ENCODE data around the gene FNTB. TPM values are rescaled to one million over a fixed set of nuclear protein-coding genes. Genes with fewer than 3 reads are reported as not detected.

The FNTB gene
- total RNA-seq, 1 donor from 2014 or later = 21.6 TPM

DNA sequence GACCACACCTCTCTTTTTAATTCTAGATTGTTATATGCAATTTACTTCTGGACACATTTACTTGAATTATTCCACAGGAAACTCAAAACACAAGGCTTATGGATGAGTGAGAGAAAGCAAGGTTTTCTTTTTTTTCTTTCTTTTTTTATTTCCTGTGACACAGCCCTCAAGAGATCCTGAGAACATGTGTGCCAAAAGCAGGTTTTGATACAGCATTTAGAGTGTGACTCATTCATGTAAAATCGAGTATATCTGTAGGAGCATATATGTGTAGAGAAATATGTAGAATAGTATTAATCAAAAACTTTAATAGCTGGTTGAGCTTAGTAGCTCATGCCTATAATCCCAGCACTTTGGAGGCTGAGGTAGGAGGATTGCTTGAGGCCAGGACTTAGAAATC is 120.0 kb downstream of the FNTB start:
- H3K9me3 Mint-ChIP-seq (ENCODE audit: low read depth) = no peaks in the 10 kb centered on the region
- H3K27ac Mint-ChIP-seq (ENCODE audit: unreplicated experiment) = no peak overlapping the region
- no peak overlapping the region for H3K4me3 Mint-ChIP-seq (ENCODE audit: unreplicated experiment)
- no peaks in the 10 kb centered on the region for H3K27me3 Mint-ChIP-seq (ENCODE audit: low read depth)
- TF ChIP-seq, protein P1, sequence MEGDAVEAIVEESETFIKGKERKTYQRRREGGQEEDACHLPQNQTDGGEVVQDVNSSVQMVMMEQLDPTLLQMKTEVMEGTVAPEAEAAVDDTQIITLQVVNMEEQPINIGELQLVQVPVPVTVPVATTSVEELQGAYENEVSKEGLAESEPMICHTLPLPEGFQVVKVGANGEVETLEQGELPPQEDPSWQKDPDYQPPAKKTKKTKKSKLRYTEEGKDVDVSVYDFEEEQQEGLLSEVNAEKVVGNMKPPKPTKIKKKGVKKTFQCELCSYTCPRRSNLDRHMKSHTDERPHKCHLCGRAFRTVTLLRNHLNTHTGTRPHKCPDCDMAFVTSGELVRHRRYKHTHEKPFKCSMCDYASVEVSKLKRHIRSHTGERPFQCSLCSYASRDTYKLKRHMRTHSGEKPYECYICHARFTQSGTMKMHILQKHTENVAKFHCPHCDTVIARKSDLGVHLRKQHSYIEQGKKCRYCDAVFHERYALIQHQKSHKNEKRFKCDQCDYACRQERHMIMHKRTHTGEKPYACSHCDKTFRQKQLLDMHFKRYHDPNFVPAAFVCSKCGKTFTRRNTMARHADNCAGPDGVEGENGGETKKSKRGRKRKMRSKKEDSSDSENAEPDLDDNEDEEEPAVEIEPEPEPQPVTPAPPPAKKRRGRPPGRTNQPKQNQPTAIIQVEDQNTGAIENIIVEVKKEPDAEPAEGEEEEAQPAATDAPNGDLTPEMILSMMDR (IDR thresholded peaks at IDR 0.05) = no peak
- peaks cover 6% of the 10 kb centered on the region for H3K4me1 Mint-ChIP-seq (ENCODE audit: low read depth)
- DNase-seq (ENCODE audit: low spot score) = no peak
- H3K36me3 Mint-ChIP-seq (ENCODE audit: low read depth) = no peaks in the 10 kb centered on the region

DNA sequence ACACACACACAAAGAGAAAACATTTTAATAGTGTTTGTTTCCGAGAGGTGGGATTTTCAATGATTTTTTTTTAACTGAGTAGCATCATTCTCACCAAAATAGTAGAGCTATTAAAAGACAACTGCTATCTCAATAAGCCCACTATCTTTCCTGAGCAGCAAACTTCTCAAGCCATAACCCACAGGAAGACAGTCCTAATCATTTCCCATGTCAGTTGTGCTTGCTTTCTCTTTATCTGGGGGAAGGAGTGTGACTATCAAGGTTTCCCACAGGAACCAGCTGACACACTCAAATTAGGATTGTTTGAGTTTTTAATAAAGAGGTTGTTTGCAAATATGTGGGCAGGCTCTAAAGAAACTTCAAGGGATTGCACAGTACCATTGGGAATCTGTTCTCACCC is 120.5 kb downstream of the FNTB start:
- Mint-ChIP-seq H3K27ac (ENCODE audit: unreplicated experiment) (no peak overlapping the region), H3K9me3 (ENCODE audit: low read depth) (no peaks in the 10 kb centered on the region), H3K27me3 (ENCODE audit: low read depth) (no peaks in the 10 kb centered on the region), H3K36me3 (ENCODE audit: low read depth) (no peaks in the 10 kb centered on the region), H3K4me1 (ENCODE audit: low read depth) (peaks cover 6% of the 10 kb centered on the region), H3K4me3 (ENCODE audit: unreplicated experiment) (no peak overlapping the region)
- no peak for DNase-seq (ENCODE audit: low spot score)
- TF ChIP-seq, protein P1 (IDR thresholded peaks at IDR 0.05) = no peak

DNA sequence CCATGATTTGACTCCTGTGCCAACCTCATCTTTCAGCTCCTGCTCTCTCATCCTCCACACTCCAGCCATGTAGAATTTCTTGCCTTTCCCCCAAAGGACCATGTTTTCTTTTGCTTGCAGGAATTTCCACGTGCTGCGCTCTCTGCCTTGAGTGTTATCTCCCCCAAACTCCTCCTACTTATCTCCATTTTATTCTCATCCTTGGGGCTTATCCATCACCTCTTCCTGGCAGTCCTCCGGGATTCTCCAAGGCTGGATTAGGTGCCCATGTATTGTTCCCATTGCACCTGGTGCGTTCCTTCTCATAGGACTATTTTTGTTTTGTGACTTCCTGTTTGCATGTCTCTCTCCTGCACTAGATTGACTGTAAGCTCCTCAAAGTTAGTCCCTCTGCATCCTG is 122.7 kb downstream of the FNTB start:
- H3K27me3 Mint-ChIP-seq (ENCODE audit: low read depth) = no peaks in the 10 kb centered on the region
- H3K27ac Mint-ChIP-seq (ENCODE audit: unreplicated experiment) = no peak overlapping the region
- no peak for DNase-seq (ENCODE audit: low spot score)
- no peak overlapping the region for H3K4me3 Mint-ChIP-seq (ENCODE audit: unreplicated experiment)
- TF ChIP-seq, protein P1 (IDR thresholded peaks at IDR 0.05) = no peak
- H3K9me3 Mint-ChIP-seq (ENCODE audit: low read depth) = no peaks in the 10 kb centered on the region
- H3K4me1 Mint-ChIP-seq (ENCODE audit: low read depth) = no peaks in the 10 kb centered on the region
- no peaks in the 10 kb centered on the region for H3K36me3 Mint-ChIP-seq (ENCODE audit: low read depth)

DNA sequence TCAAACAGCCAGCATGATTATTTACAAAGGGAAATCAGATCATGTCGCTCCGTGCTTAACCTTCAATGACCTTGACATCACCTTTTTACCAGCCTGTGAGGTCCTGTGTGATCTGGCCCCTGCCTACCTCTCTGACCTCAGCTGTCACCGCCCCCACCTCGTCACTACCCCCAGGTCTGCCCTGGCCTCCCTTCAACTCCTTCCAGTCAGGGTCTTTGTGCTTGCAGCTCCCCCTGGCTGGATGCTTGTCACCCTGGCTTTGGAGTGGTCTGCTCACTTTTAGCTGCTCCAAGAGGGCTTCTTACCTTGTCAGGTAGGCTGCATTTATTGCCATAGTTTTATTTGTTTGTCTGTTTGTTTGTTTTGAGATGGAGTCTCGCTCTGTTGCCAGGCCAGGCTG is 123.8 kb downstream of the FNTB start:
- no peak overlapping the region for H3K4me3 Mint-ChIP-seq (ENCODE audit: unreplicated experiment)
- no peaks in the 10 kb centered on the region for H3K4me1 Mint-ChIP-seq (ENCODE audit: low read depth)
- TF ChIP-seq, protein P1 (IDR thresholded peaks at IDR 0.05) = no peak
- DNase-seq (ENCODE audit: low spot score) = no peak
- H3K27ac Mint-ChIP-seq (ENCODE audit: unreplicated experiment) = no peak overlapping the region
- H3K36me3 Mint-ChIP-seq (ENCODE audit: low read depth) = no peaks in the 10 kb centered on the region
- H3K27me3 Mint-ChIP-seq (ENCODE audit: low read depth) = no peaks in the 10 kb centered on the region
- H3K9me3 Mint-ChIP-seq (ENCODE audit: low read depth) = no peaks in the 10 kb centered on the region

Small RNA genes lying within 50 kb of the gene (microRNA-seq; reads per million reads assigned to microRNA genes)
- 2.2 reads per million for gene MIR4706 (ENCODE audit: borderline number of aligned reads)

Other genes starting within 250 kb of the FNTB start
- 1.5 to 7.2 TPM (median 6.6 TPM) in 3 replicates for gene SPTB, start 107.0 kb upstream of the FNTB start, total RNA-seq
- 46.9 to 52.8 TPM (median 48.7 TPM) in 3 replicates for gene CHURC1, start 72.4 kb upstream of the FNTB start, total RNA-seq
- gene GPX2, start 44.1 kb upstream of the FNTB start, total RNA-seq = not detected in 3 replicates
- 60.9 to 98.4 TPM (median 92.3 TPM) in 3 replicates for gene RAB15, start 14.6 kb upstream of the FNTB start, total RNA-seq
- 78.2 to 94.1 TPM (median 83.8 TPM) in 3 replicates for gene MAX, start 115.6 kb downstream of the FNTB start, total RNA-seq